Measurements from ENCODE around the gene LY6G6F.

DNA sequence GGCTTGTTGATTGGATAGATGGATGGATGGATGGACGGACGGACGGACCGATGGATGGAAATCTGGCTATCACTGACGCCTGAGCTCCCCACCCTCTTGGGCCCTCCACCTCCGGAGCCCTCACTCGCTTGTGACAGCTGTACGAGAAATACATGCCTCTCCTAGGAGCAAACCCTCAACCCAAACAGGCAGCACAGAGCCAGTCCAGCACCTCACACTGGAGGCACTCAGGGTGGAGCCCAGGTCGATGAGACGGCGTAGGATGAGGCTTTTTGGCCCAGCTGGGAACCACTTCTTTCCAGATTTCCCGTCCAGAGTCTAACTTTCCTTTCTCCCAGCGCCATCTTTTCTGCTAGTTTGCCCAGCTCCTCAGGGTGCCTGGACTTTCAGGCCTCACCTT is 23.1 kb upstream of the LY6G6F start:
- TF ChIP-seq, protein P1, sequence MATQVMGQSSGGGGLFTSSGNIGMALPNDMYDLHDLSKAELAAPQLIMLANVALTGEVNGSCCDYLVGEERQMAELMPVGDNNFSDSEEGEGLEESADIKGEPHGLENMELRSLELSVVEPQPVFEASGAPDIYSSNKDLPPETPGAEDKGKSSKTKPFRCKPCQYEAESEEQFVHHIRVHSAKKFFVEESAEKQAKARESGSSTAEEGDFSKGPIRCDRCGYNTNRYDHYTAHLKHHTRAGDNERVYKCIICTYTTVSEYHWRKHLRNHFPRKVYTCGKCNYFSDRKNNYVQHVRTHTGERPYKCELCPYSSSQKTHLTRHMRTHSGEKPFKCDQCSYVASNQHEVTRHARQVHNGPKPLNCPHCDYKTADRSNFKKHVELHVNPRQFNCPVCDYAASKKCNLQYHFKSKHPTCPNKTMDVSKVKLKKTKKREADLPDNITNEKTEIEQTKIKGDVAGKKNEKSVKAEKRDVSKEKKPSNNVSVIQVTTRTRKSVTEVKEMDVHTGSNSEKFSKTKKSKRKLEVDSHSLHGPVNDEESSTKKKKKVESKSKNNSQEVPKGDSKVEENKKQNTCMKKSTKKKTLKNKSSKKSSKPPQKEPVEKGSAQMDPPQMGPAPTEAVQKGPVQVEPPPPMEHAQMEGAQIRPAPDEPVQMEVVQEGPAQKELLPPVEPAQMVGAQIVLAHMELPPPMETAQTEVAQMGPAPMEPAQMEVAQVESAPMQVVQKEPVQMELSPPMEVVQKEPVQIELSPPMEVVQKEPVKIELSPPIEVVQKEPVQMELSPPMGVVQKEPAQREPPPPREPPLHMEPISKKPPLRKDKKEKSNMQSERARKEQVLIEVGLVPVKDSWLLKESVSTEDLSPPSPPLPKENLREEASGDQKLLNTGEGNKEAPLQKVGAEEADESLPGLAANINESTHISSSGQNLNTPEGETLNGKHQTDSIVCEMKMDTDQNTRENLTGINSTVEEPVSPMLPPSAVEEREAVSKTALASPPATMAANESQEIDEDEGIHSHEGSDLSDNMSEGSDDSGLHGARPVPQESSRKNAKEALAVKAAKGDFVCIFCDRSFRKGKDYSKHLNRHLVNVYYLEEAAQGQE (IDR thresholded peaks at IDR 0.05; ENCODE audit: low read depth, low read length): no peak
- TF ChIP-seq, protein P2, sequence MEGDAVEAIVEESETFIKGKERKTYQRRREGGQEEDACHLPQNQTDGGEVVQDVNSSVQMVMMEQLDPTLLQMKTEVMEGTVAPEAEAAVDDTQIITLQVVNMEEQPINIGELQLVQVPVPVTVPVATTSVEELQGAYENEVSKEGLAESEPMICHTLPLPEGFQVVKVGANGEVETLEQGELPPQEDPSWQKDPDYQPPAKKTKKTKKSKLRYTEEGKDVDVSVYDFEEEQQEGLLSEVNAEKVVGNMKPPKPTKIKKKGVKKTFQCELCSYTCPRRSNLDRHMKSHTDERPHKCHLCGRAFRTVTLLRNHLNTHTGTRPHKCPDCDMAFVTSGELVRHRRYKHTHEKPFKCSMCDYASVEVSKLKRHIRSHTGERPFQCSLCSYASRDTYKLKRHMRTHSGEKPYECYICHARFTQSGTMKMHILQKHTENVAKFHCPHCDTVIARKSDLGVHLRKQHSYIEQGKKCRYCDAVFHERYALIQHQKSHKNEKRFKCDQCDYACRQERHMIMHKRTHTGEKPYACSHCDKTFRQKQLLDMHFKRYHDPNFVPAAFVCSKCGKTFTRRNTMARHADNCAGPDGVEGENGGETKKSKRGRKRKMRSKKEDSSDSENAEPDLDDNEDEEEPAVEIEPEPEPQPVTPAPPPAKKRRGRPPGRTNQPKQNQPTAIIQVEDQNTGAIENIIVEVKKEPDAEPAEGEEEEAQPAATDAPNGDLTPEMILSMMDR (IDR thresholded peaks at IDR 0.05): no peak
- TF ChIP-seq, protein P3, sequence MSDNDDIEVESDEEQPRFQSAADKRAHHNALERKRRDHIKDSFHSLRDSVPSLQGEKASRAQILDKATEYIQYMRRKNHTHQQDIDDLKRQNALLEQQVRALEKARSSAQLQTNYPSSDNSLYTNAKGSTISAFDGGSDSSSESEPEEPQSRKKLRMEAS (IDR thresholded peaks at IDR 0.05; ENCODE audit: low read depth): no peak
- TF ChIP-seq FOXM1 (IDR thresholded peaks at IDR 0.05; ENCODE audit: low read depth) (no peak), GABPA (IDR thresholded peaks at IDR 0.05; ENCODE audit: low read depth) (no peak), RXRA (IDR thresholded peaks at IDR 0.05; ENCODE audit: borderline replicate concordance, low read depth) (no peak), RFX5 (IDR thresholded peaks at IDR 0.05; ENCODE audit: low read length) (no peak), CHD2 (IDR thresholded peaks at IDR 0.05; ENCODE audit: low read length, partially characterized antibody) (no peak)
